Vagina (tissue), 2 donors: ENCODE measurements around the gene RNF6. TPM values are rescaled to one million over a fixed set of nuclear protein-coding genes. Genes with fewer than 3 reads are reported as not detected.

Experiments used
- DNase-seq, 2 donors: peaks; one replicate each; pipeline ENCODE4 v3.0.0-alpha.2; 2017; ENCODE audit errors: extremely low spot score in 2 of 2
- H3K27ac ChIP-seq: fragments of 200-600 bp; sonication (generic); one replicate; pipeline ENCODE4 v1.5.1; 2019
- H3K27me3 ChIP-seq: fragments of 200-600 bp; sonication (generic); one replicate; pipeline ENCODE4 v1.5.1; 2019
- H3K36me3 ChIP-seq, 2 donors: fragments of 200-600 bp; sonication (generic); one replicate each; pipeline ENCODE4 v1.5.1; 2017 to 2019
- H3K4me1 ChIP-seq: fragments of 200-600 bp; sonication (generic); one replicate; pipeline ENCODE4 v1.5.1; 2019
- H3K4me3 ChIP-seq, 2 donors: fragments of 200-600 bp; sonication (generic); 1 replicate in 1 of 2; 2 replicates in 1 of 2; pipeline ENCODE4 v1.5.1; 2016 to 2019
- H3K9me3 ChIP-seq: fragments of 200-600 bp; sonication (generic); one replicate; pipeline ENCODE4 v1.5.1; 2019
- CTCF ChIP-seq, 3 experiments: fragments of 450-650 bp in 2 of 3; fragments of 200-600 bp in 1 of 3; sonication (generic) in 1 of 3; IDR thresholded peaks; one replicate each; pipeline ENCODE4 v1.5.1; 2017 to 2019; ENCODE audit warnings: antibody characterized with exemption in 3 of 3, mild to moderate bottlenecking in 2 of 3, moderate library complexity in 2 of 3
- POLR2A ChIP-seq, 2 donors: fragments of 450-650 bp; IDR thresholded peaks; one replicate each; pipeline ENCODE4 v1.6.1; 2017; ENCODE audit warnings: antibody characterized with exemption in 2 of 2, mild to moderate bottlenecking in 2 of 2, moderate library complexity in 2 of 2
- POLR2AphosphoS5 ChIP-seq, 2 donors: sonication (generic); formaldehyde crosslinking; IDR thresholded peaks; one replicate each; pipeline ENCODE4 v1.9.0; 2017; ENCODE audit warnings: antibody characterized with exemption in 2 of 2, mild to moderate bottlenecking in 2 of 2, low read depth in 1 of 2; ENCODE audit not compliant: insufficient read depth in 1 of 2
- intact Hi-C: fragments of 100-400 bp; cut with DNase I; formaldehyde crosslinking; loops from one replicate; pipeline ENCODE4 v1.15.1; 2023
- total RNA-seq: library from RNA; depleted of rRNA; stranded (reverse); fragments of >200 nt; gene quantifications from one replicate; pipeline ENCODE4 v1.2.3, GENCODE V29; 2016

RNF6 gene
- total RNA-seq, 1 donor from 2014 or later = 22.1 TPM

GRCh38 chr13:26228096-26228495 lies 6.0 kb upstream of the RNF6 start:
- Histone ChIP-seq H3K36me3 (no peaks in the 10 kb centered on the region), H3K4me1 (no peaks in the 10 kb centered on the region), H3K27ac (no peak overlapping the region), H3K9me3 (no peaks in the 10 kb centered on the region), H3K4me3 (no peak overlapping the region), H3K27me3 (no peaks in the 10 kb centered on the region)
- intact Hi-C loops = no loop called here
- no peak for DNase-seq
- TF ChIP-seq CTCF (IDR thresholded peaks at IDR 0.05) (no peak), POLR2AphosphoS5 (IDR thresholded peaks at IDR 0.05; ENCODE audit: insufficient read depth in 1 of 2, low read depth in 1 of 2) (no peak), POLR2A (IDR thresholded peaks at IDR 0.05) (no peak)

- TF ChIP-seq CTCF (IDR thresholded peaks at IDR 0.05) = no peak
- TF ChIP-seq POLR2A (IDR thresholded peaks at IDR 0.05) = no peak
- no peak for TF ChIP-seq POLR2AphosphoS5 (IDR thresholded peaks at IDR 0.05; ENCODE audit: insufficient read depth in 1 of 2, low read depth in 1 of 2)
- Histone ChIP-seq H3K36me3 (no peaks in the 10 kb centered on the region), H3K4me1 (peaks cover 6% of the 10 kb centered on the region), H3K4me3 (no peak overlapping the region), H3K9me3 (no peaks in the 10 kb centered on the region), H3K27ac (no peak overlapping the region), H3K27me3 (no peaks in the 10 kb centered on the region)
- DNase-seq = no peak
- intact Hi-C loops = no loop called here
These were observed 5.3 kb upstream of the RNF6 start for GRCh38 chr13:26227166-26227971.

- Histone ChIP-seq H3K4me1 (peaks cover 10% of the 10 kb centered on the region), H3K27me3 (no peaks in the 10 kb centered on the region), H3K9me3 (no peaks in the 10 kb centered on the region), H3K4me3 (no peak overlapping the region), H3K36me3 (no peaks in the 10 kb centered on the region), H3K27ac (no peak overlapping the region)
- DNase-seq = no peak
- TF ChIP-seq POLR2A (IDR thresholded peaks at IDR 0.05) (no peak), POLR2AphosphoS5 (IDR thresholded peaks at IDR 0.05; ENCODE audit: insufficient read depth in 1 of 2, low read depth in 1 of 2) (no peak)
- intact Hi-C loops = no loop called here
These were observed 3.9 kb upstream of the RNF6 start for GRCh38 chr13:26225896-26226617.

GRCh38 chr13:26222520-26223046 lies 469 bp upstream of the RNF6 start:
- H3K4me1 ChIP-seq = peaks cover 24% of the 10 kb centered on the region
- intact Hi-C loops = loop anchor here (5.0 kb wide), 1 partner anchor 335 kb away; the partner anchor contains the start of gene WASF3
- H3K27ac ChIP-seq = peak overlapping the region; percentile 91
- no peaks in the 10 kb centered on the region for H3K27me3 ChIP-seq
- TF ChIP-seq POLR2A (IDR thresholded peaks at IDR 0.05) = no peak
- peak in 1 of 2 donors; percentile 4 for TF ChIP-seq POLR2AphosphoS5 (IDR thresholded peaks at IDR 0.05; ENCODE audit: insufficient read depth in 1 of 2, low read depth in 1 of 2)
- H3K36me3 ChIP-seq = peaks cover 0 to 17% of the 10 kb centered on the region in 2 donors
- peak overlapping the region; percentile 82 to 97 for H3K4me3 ChIP-seq
- no peak for DNase-seq
- H3K9me3 ChIP-seq = no peaks in the 10 kb centered on the region

- peak overlapping the region; percentile 91 for H3K27ac ChIP-seq
- H3K27me3 ChIP-seq = no peaks in the 10 kb centered on the region
- no peaks in the 10 kb centered on the region for H3K9me3 ChIP-seq
- intact Hi-C loops = loop anchor here (5.0 kb wide), 1 partner anchor 336 kb away; the partner anchor contains the start of gene WASF3
- no peak for TF ChIP-seq POLR2A (IDR thresholded peaks at IDR 0.05)
- no peak for TF ChIP-seq CTCF (IDR thresholded peaks at IDR 0.05)
- no peak for TF ChIP-seq POLR2AphosphoS5 (IDR thresholded peaks at IDR 0.05; ENCODE audit: insufficient read depth in 1 of 2, low read depth in 1 of 2)
- peaks cover 24% of the 10 kb centered on the region for H3K4me1 ChIP-seq
- no peak for DNase-seq
- H3K4me3 ChIP-seq = peak overlapping the region; percentile 82 to 97
- H3K36me3 ChIP-seq = peaks cover 0 to 30% of the 10 kb centered on the region in 2 donors
These were observed 754 bp downstream of the RNF6 start for GRCh38 chr13:26221399-26221720.
